HFF-Myc (cell line): ENCODE measurements around the gene ZDHHC16.
"Not testable (repeated sequence)": the region's sequence is repeated elsewhere in the genome, so short reads cannot be mapped to it uniquely, and the experiment has no call there.

Source experiments
- DNase-seq: peaks from one replicate; pipeline ENCODE4 v3.0.0-alpha.2; 2011; ENCODE audit warnings: low read depth; ENCODE audit errors: extremely low read depth
- H3K4me3 ChIP-seq: replicated peaks from 2 replicates; pipeline ENCODE4 v1.5.1; 2011; ENCODE audit warnings: low read depth, mild to moderate bottlenecking, control low read depth, low read length
- TF ChIP-seq, protein P1 (sequence below): IDR thresholded peaks from 2 replicates; pipeline ENCODE4 v1.5.1; 2012; ENCODE audit warnings: mild to moderate bottlenecking, low read depth, low read length, control low read depth; ENCODE audit errors: missing control alignments

The ZDHHC16 gene

DNA sequence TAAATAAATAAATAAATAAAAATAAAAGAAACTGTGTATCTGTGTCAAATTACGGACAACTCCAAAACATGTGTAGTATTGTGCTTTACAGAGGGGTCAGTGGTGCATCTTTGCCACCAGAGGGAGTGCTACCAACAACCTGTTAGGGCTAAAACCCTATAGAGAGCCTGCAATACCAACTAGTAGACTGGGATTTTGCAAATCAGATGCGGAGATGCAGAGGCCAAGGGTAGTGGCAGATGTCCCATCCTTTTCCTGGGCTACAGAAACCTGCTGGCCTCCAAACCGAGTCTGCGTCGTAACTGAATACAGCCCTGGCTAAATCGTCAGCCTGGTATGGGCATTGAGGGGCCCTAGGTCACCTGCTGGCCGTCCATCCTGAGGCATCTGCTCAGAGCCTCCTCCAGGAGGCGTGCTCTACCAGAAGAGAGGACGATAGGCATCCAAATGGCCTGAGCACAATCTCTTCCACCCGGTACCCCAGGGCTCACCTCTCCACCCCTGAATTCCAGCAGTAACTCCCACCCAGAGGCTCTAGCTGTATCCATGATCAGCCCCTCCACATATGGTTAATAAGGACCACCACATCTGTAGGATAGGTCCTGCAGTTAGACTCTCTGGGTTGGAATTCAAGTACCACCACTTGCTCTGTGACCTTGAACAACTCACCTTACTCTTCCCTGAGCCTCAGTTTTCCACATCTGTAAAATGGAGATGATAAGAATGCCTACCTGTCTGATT lies 38.6 kb upstream of the ZDHHC16 start:
- no peak overlapping the region for H3K4me3 ChIP-seq
- peak; percentile 75 for DNase-seq
- TF ChIP-seq, protein P1, sequence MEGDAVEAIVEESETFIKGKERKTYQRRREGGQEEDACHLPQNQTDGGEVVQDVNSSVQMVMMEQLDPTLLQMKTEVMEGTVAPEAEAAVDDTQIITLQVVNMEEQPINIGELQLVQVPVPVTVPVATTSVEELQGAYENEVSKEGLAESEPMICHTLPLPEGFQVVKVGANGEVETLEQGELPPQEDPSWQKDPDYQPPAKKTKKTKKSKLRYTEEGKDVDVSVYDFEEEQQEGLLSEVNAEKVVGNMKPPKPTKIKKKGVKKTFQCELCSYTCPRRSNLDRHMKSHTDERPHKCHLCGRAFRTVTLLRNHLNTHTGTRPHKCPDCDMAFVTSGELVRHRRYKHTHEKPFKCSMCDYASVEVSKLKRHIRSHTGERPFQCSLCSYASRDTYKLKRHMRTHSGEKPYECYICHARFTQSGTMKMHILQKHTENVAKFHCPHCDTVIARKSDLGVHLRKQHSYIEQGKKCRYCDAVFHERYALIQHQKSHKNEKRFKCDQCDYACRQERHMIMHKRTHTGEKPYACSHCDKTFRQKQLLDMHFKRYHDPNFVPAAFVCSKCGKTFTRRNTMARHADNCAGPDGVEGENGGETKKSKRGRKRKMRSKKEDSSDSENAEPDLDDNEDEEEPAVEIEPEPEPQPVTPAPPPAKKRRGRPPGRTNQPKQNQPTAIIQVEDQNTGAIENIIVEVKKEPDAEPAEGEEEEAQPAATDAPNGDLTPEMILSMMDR = peak; percentile 85

- no peak overlapping the region for H3K4me3 ChIP-seq
- TF ChIP-seq, protein P1 = no peak
- no peak for DNase-seq
Observed at GRCh38 chr10:97407952-97408248, 38.1 kb upstream of the ZDHHC16 start.

DNA sequence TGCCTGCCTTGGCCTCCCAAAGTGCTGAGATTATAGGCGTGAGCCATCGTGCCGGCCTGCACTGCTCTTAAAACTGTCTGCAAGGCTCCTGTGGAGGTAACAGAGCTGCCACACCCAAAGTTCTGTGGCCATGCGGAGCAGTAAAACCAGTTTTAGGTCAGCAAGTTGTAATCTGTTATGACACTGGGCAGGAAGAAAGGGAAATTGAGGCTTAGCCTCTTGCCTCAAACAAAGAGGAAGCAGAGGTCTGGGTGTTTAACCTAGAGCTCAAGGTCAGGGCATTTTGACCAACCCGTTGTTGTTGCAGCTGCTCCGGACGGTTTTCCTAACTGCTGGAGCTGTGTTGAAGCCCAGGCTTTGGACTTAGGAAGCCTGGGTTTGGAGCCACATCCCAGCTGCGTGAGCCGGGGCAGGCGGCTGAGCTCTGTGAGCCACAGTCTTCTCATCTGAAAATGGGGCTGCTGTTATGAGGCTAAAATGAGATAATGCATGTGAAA lies 37.4 kb upstream of the ZDHHC16 start:
- no peak overlapping the region for H3K4me3 ChIP-seq
- TF ChIP-seq, protein P1 = no peak
- no peak for DNase-seq

DNA sequence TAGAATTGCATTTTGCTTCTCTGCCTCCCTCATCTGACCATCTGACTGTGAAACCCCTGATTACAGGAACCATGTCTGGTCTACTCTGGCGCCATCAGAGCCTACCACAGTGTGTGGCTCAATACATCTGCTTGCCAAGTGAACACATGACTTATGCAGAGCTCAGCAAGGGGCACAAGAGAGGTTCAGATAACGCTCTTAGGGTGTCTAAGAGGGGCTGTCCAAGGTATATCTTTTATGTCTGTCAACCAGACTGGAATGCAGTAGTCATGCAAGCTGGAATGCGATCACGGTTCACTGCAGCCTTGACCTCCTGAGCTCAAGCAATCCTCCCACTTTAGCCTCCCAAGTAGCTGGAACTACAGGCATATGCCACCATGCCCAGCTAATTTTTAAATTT lies 34.6 kb upstream of the ZDHHC16 start:
- no peak overlapping the region for H3K4me3 ChIP-seq
- no peak for DNase-seq
- TF ChIP-seq, protein P1 = no peak

DNA sequence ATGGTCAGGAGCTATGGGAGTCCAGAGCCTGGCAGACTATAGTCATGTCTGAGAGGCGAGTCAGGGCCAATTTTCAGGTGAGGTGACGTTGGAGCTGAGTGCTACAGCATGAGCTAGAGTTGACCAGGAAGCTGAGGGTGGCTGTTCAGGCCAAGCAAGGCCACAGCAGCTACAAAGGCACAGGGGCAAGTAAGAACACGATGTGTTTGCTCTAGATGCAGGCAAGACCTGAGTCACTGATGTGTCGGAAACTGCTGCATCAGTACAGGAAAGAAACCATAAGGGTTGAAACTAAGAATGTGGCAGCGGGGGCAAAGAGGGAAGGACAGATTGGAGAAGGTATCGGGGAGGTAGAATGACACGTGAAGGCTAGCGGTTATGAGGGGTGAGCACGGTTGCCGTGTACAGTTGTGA lies 33.1 kb upstream of the ZDHHC16 start:
- no peak for DNase-seq
- TF ChIP-seq, protein P1 = no peak
- H3K4me3 ChIP-seq = no peak overlapping the region

DNA sequence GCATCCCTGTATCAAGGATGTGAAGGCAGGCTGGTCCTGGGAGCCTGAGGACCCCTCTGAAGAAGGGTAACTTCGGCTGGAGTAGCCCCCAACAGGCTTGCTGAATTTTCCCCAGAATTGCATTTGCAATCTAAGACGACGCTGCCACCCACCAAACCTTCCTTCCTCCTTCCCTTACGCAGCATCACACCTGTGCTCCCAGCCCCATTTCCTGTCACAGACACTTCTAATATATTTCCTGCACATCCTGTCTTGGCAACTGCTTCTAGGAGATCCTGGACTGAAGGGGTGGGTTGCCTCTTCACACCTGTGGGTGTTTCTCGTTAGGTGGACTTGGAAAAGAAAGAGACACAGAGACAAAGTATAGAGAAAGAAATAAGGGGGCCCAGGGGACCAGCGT lies 29.4 kb upstream of the ZDHHC16 start:
- no peak for DNase-seq
- no peak overlapping the region for H3K4me3 ChIP-seq
- TF ChIP-seq, protein P1 = no peak

- H3K4me3 ChIP-seq, DNase-seq: not testable (repeated sequence)
Observed at GRCh38 chr10:97423757-97424098, 22.2 kb upstream of the ZDHHC16 start.
